WTC11 (cell line): Measurements from ENCODE around the gene ENTR1.

Experiments
- KAT7 ChIP-seq: sonication (generic); formaldehyde crosslinking; IDR thresholded peaks from 2 replicates; pipeline ENCODE4 v1.8.1; 2023; ENCODE audit warnings: missing genetic modification reagents, mild to moderate bottlenecking, borderline replicate concordance
- NFYB ChIP-seq: sonication (generic); formaldehyde crosslinking; conservative IDR thresholded peaks from 2 replicates; pipeline ENCODE4 v1.8.0; 2022; ENCODE audit warnings: low read depth, missing genetic modification reagents
- NR1H2 ChIP-seq: sonication (generic); formaldehyde crosslinking; IDR thresholded peaks from 2 replicates; pipeline ENCODE4 v1.9.0; 2021; ENCODE audit warnings: mild to moderate bottlenecking, moderate library complexity, missing genetic modification reagents
- TP53 ChIP-seq: sonication (generic); formaldehyde crosslinking; IDR thresholded peaks from 2 replicates; pipeline ENCODE4 v1.8.1; 2023; ENCODE audit warnings: mild to moderate bottlenecking, missing genetic modification reagents
- ZNF138 ChIP-seq: sonication (generic); formaldehyde crosslinking; conservative IDR thresholded peaks from 2 replicates; pipeline ENCODE4 v1.8.1; 2022; ENCODE audit warnings: mild to moderate bottlenecking, moderate library complexity, missing genetic modification reagents
- TF ChIP-seq, protein P1 (sequence below): fragments of 200-600 bp; IDR thresholded peaks from 2 replicates; pipeline ENCODE4 v1.8.0; 2022; ENCODE audit warnings: antibody characterized with exemption
- TF ChIP-seq, protein P2 (sequence below): sonication (generic); formaldehyde crosslinking; IDR thresholded peaks from 2 replicates; pipeline ENCODE4 v1.8.1; 2023; ENCODE audit warnings: mild to moderate bottlenecking, missing genetic modification reagents
- TF ChIP-seq, protein P3 (sequence below): sonication (generic); formaldehyde crosslinking; IDR thresholded peaks from 2 replicates; pipeline ENCODE4 v1.8.0; 2022; ENCODE audit warnings: missing genetic modification reagents
- TF ChIP-seq, protein P4 (sequence below): sonication (generic); formaldehyde crosslinking; IDR thresholded peaks from 2 replicates; pipeline ENCODE4 v1.8.0; 2022; ENCODE audit warnings: mild to moderate bottlenecking, missing genetic modification reagents
- TF ChIP-seq, protein P5 (sequence below): sonication (generic); formaldehyde crosslinking; IDR thresholded peaks from 2 replicates; pipeline ENCODE4 v1.8.1; 2023; ENCODE audit warnings: mild to moderate bottlenecking, missing genetic modification reagents, moderate library complexity

DNA sequence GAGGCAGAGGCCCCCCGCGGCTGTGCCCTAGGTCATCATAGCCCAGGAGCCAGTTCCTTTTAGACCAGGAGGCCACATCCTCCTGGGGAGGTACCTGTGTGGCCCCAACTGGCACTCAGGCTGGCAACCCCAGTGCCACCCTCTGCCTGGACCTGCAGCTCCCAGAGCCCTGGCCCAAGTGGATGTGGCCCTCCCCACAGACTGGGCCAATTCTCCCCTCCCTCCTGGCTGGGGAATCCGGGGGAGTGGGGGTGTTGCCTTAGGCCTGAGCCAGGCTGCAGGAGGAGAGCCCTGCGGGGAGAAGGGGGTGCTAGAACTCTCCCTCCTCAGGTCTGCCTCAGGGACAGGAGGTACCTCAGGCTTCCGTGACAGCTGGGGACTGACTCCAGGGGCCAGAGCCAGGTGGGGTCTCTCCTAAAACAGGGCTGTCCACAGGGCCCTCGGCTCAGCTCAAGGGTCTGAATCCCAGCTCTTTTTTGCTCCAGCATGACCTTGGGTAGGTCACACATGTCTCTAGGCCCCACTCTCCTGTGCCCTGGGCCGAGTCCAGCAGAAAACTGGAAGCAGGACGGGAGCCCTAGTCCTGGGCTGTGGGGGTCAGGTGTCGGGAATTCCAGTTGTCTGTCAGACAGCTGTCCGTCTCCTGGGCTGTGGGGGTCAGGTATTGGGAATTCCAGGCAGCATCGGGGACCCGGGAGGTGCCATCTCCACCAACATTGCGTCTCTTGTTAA lies 56.5 kb downstream of the ENTR1 start:
- TF ChIP-seq, protein P1, sequence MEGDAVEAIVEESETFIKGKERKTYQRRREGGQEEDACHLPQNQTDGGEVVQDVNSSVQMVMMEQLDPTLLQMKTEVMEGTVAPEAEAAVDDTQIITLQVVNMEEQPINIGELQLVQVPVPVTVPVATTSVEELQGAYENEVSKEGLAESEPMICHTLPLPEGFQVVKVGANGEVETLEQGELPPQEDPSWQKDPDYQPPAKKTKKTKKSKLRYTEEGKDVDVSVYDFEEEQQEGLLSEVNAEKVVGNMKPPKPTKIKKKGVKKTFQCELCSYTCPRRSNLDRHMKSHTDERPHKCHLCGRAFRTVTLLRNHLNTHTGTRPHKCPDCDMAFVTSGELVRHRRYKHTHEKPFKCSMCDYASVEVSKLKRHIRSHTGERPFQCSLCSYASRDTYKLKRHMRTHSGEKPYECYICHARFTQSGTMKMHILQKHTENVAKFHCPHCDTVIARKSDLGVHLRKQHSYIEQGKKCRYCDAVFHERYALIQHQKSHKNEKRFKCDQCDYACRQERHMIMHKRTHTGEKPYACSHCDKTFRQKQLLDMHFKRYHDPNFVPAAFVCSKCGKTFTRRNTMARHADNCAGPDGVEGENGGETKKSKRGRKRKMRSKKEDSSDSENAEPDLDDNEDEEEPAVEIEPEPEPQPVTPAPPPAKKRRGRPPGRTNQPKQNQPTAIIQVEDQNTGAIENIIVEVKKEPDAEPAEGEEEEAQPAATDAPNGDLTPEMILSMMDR = no peak
- TF ChIP-seq, protein P2, sequence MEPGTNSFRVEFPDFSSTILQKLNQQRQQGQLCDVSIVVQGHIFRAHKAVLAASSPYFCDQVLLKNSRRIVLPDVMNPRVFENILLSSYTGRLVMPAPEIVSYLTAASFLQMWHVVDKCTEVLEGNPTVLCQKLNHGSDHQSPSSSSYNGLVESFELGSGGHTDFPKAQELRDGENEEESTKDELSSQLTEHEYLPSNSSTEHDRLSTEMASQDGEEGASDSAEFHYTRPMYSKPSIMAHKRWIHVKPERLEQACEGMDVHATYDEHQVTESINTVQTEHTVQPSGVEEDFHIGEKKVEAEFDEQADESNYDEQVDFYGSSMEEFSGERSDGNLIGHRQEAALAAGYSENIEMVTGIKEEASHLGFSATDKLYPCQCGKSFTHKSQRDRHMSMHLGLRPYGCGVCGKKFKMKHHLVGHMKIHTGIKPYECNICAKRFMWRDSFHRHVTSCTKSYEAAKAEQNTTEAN (CRISPR knock-in tag) = no peak
- no peak for TF ChIP-seq ZNF138 (CRISPR knock-in tag)
- TF ChIP-seq, protein P3, sequence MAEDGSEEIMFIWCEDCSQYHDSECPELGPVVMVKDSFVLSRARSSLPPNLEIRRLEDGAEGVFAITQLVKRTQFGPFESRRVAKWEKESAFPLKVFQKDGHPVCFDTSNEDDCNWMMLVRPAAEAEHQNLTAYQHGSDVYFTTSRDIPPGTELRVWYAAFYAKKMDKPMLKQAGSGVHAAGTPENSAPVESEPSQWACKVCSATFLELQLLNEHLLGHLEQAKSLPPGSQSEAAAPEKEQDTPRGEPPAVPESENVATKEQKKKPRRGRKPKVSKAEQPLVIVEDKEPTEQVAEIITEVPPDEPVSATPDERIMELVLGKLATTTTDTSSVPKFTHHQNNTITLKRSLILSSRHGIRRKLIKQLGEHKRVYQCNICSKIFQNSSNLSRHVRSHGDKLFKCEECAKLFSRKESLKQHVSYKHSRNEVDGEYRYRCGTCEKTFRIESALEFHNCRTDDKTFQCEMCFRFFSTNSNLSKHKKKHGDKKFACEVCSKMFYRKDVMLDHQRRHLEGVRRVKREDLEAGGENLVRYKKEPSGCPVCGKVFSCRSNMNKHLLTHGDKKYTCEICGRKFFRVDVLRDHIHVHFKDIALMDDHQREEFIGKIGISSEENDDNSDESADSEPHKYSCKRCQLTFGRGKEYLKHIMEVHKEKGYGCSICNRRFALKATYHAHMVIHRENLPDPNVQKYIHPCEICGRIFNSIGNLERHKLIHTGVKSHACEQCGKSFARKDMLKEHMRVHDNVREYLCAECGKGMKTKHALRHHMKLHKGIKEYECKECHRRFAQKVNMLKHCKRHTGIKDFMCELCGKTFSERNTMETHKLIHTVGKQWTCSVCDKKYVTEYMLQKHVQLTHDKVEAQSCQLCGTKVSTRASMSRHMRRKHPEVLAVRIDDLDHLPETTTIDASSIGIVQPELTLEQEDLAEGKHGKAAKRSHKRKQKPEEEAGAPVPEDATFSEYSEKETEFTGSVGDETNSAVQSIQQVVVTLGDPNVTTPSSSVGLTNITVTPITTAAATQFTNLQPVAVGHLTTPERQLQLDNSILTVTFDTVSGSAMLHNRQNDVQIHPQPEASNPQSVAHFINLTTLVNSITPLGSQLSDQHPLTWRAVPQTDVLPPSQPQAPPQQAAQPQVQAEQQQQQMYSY (CRISPR knock-in tag) = no peak
- no peak for TF ChIP-seq KAT7
- TF ChIP-seq, protein P4, sequence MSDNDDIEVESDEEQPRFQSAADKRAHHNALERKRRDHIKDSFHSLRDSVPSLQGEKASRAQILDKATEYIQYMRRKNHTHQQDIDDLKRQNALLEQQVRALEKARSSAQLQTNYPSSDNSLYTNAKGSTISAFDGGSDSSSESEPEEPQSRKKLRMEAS (CRISPR knock-in tag) = no peak
- no peak for TF ChIP-seq TP53 (CRISPR knock-in tag)
- TF ChIP-seq, protein P5, sequence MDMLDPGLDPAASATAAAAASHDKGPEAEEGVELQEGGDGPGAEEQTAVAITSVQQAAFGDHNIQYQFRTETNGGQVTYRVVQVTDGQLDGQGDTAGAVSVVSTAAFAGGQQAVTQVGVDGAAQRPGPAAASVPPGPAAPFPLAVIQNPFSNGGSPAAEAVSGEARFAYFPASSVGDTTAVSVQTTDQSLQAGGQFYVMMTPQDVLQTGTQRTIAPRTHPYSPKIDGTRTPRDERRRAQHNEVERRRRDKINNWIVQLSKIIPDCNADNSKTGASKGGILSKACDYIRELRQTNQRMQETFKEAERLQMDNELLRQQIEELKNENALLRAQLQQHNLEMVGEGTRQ (CRISPR knock-in tag) = no peak
- TF ChIP-seq NR1H2 (CRISPR knock-in tag) = no peak
- TF ChIP-seq NFYB (CRISPR knock-in tag) = no peak
